Ovary (tissue), 3 donors: ENCODE results near the gene CYB5B.

Experiments used
- POLR2A ChIP-seq: fragments of 450-650 bp; IDR thresholded peaks from one replicate; pipeline ENCODE4 v1.6.1; 2017; ENCODE audit warnings: antibody characterized with exemption, mild to moderate bottlenecking, moderate library complexity
- TF ChIP-seq, protein P1 (sequence below), 3 donors: fragments of 450-650 bp in 2 of 3; fragments of 200-600 bp in 1 of 3; IDR thresholded peaks; one replicate each; pipeline versions ENCODE4 v1.5.1 to v1.8.0; 2016 to 2022; ENCODE audit warnings: antibody characterized with exemption in 3 of 3, mild to moderate bottlenecking in 1 of 3
- donor health status: DM: no; HTN: no; CAD: no.

DNA sequence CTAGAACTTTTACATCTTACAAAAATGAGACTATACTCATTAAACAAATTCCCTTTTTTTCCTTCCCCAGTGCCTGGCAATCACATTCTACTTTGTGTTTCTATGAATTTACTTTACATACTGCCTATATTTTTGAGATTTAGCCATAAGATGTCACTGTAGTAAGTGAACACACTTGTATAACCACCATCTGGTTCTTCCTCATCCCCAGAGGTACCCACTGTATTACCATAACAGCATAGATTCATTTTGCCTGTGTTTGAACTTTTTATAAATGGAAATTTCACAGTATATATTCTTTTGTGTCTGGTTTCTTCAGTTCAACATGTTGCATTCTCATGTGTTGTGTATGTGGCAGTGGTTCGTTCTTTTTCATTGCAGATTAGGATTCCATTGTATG lies 15.8 kb downstream of the CYB5B start:
- TF ChIP-seq POLR2A, result no peak
- TF ChIP-seq, protein P1, sequence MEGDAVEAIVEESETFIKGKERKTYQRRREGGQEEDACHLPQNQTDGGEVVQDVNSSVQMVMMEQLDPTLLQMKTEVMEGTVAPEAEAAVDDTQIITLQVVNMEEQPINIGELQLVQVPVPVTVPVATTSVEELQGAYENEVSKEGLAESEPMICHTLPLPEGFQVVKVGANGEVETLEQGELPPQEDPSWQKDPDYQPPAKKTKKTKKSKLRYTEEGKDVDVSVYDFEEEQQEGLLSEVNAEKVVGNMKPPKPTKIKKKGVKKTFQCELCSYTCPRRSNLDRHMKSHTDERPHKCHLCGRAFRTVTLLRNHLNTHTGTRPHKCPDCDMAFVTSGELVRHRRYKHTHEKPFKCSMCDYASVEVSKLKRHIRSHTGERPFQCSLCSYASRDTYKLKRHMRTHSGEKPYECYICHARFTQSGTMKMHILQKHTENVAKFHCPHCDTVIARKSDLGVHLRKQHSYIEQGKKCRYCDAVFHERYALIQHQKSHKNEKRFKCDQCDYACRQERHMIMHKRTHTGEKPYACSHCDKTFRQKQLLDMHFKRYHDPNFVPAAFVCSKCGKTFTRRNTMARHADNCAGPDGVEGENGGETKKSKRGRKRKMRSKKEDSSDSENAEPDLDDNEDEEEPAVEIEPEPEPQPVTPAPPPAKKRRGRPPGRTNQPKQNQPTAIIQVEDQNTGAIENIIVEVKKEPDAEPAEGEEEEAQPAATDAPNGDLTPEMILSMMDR (IDR thresholded peaks at IDR 0.05), result no peak
